GM18861 (cell line): ENCODE data around the gene MPP4.
"Not testable (repeated sequence)": the region's sequence is repeated elsewhere in the genome, so short reads cannot be mapped to it uniquely, and the experiment has no call there.

ENCODE experiments used
- ATAC-seq: cut with Tn5 transposase; IDR thresholded peaks from one replicate; pipeline ENCODE4 v1.9.1; 2021; ENCODE audit not compliant: unreplicated experiment

Gene MPP4

GRCh38 chr2:201673546-201673945 lies 24.9 kb downstream of the MPP4 start:
- ATAC-seq = no peak

GRCh38 chr2:201671205-201671604 lies 27.2 kb downstream of the MPP4 start:
- not testable (repeated sequence) for ATAC-seq

- ATAC-seq = no peak
These were observed 28.6 kb downstream of the MPP4 start for GRCh38 chr2:201669865-201670264.

GRCh38 chr2:201668402-201668910 lies 30.0 kb downstream of the MPP4 start:
- ATAC-seq = no peak

- ATAC-seq = no peak
These were observed 34.1 kb downstream of the MPP4 start for GRCh38 chr2:201664334-201664733.

- no peak for ATAC-seq
These were observed 37.1 kb downstream of the MPP4 start for GRCh38 chr2:201661366-201661765.

- no peak for ATAC-seq
These were observed 38.0 kb downstream of the MPP4 start for GRCh38 chr2:201660293-201660895.

- ATAC-seq = no peak
These were observed 41.7 kb downstream of the MPP4 start for GRCh38 chr2:201656740-201657139.

- ATAC-seq = no peak
These were observed 42.3 kb downstream of the MPP4 start for GRCh38 chr2:201656102-201656501.

GRCh38 chr2:201654616-201655384 lies 43.6 kb downstream of the MPP4 start:
- ATAC-seq = no peak

GRCh38 chr2:201653221-201653620 lies 45.2 kb downstream of the MPP4 start:
- no peak for ATAC-seq

GRCh38 chr2:201649442-201649841 lies 49.0 kb downstream of the MPP4 start:
- ATAC-seq = no peak

GRCh38 chr2:201647431-201647830 lies 51.0 kb downstream of the MPP4 start:
- no peak for ATAC-seq

GRCh38 chr2:201644001-201644400 lies 54.4 kb downstream of the MPP4 start:
- no peak for ATAC-seq

GRCh38 chr2:201643216-201643890 lies 55.1 kb downstream of the MPP4 start, which contains the start of gene TMEM237:
TSS of gene TMEM237 (minus strand) at chr2:201643503. CDS start at chr2:201643400, 103 bp downstream.
- peak; percentile 37 for ATAC-seq

GRCh38 chr2:201642579-201643215 lies 55.7 kb downstream of the MPP4 start:
- peak; percentile 50 for ATAC-seq

- peak; percentile 30 for ATAC-seq
These were observed 56.3 kb downstream of the MPP4 start for GRCh38 chr2:201642086-201642578.

GRCh38 chr2:201639205-201639604 lies 59.2 kb downstream of the MPP4 start:
- ATAC-seq = no peak

GRCh38 chr2:201638326-201638725 lies 60.1 kb downstream of the MPP4 start:
- ATAC-seq = no peak

- ATAC-seq = no peak
These were observed 64.7 kb downstream of the MPP4 start for GRCh38 chr2:201633661-201634249.

- ATAC-seq = no peak
These were observed 67.4 kb downstream of the MPP4 start for GRCh38 chr2:201631041-201631440.
